HUES48 (cell line): Measurements from ENCODE around the gene CD300LB.
"Not testable (repeated sequence)": the region's sequence is repeated elsewhere in the genome, so short reads cannot be mapped to it uniquely, and the experiment has no call there.

Experiments used
- H3K27ac ChIP-seq: one replicate; pipeline ENCODE4 v1.7.0; 2013; ENCODE audit warnings: low read depth, low read length, inconsistent platforms
- H3K27me3 ChIP-seq: 2 replicates; pipeline ENCODE4 v1.6.1; 2013; ENCODE audit warnings: mild to moderate bottlenecking, low read length; ENCODE audit not compliant: control insufficient read depth, insufficient read depth
- H3K36me3 ChIP-seq: 2 replicates; pipeline ENCODE4 v1.6.1; 2013; ENCODE audit warnings: low read length; ENCODE audit not compliant: control insufficient read depth, insufficient read depth
- H3K4me1 ChIP-seq: 2 replicates; pipeline ENCODE4 v1.6.1; 2013; ENCODE audit warnings: mild to moderate bottlenecking, low read length; ENCODE audit not compliant: control insufficient read depth, insufficient read depth
- H3K4me3 ChIP-seq: 2 replicates; pipeline ENCODE4 v1.5.1; 2013; ENCODE audit warnings: mild to moderate bottlenecking, low read depth, low read length
- H3K9ac ChIP-seq: 2 replicates; pipeline ENCODE4 v1.6.1; 2013; ENCODE audit warnings: mild to moderate bottlenecking, low read depth, low read length, moderate library complexity
- H3K9me3 ChIP-seq: 2 replicates; pipeline ENCODE4 v1.6.1; 2013; ENCODE audit warnings: low read length; ENCODE audit not compliant: control insufficient read depth, insufficient read depth

The CD300LB gene

GRCh38 chr17:74524653-74525464, 6.4 kb downstream of the CD300LB start:
- Histone ChIP-seq H3K4me3 (no peak overlapping the region), H3K9ac (no peak overlapping the region), H3K4me1 (no peaks in the 10 kb centered on the region), H3K9me3 (peaks cover 2% of the 10 kb centered on the region; the same call in 1 of the 2 replicates), H3K27me3 (no peaks in the 10 kb centered on the region; the same call in 1 of the 2 replicates), H3K27ac (no peak overlapping the region), H3K36me3 (no peaks in the 10 kb centered on the region)

GRCh38 chr17:74523308-74523707, 8.0 kb downstream of the CD300LB start:
- H3K4me1 ChIP-seq, result no peaks in the 10 kb centered on the region
- no peak overlapping the region for H3K4me3 ChIP-seq
- H3K9me3 ChIP-seq, result peaks cover 4% of the 10 kb centered on the region; the same call in 1 of the 2 replicates
- no peaks in the 10 kb centered on the region for H3K27me3 ChIP-seq
- H3K36me3 ChIP-seq, result no peaks in the 10 kb centered on the region
- H3K27ac ChIP-seq, result no peak overlapping the region
- H3K9ac ChIP-seq, result no peak overlapping the region

- no peaks in the 10 kb centered on the region for H3K4me1 ChIP-seq
- no peak overlapping the region for H3K27ac ChIP-seq
- no peaks in the 10 kb centered on the region for H3K27me3 ChIP-seq
- H3K9me3 ChIP-seq, result peaks cover 8% of the 10 kb centered on the region
- H3K36me3 ChIP-seq, result no peaks in the 10 kb centered on the region
- H3K9ac ChIP-seq, result no peak overlapping the region
- H3K4me3 ChIP-seq, result no peak overlapping the region
Observed at GRCh38 chr17:74522381-74523105, 8.7 kb downstream of the CD300LB start.

GRCh38 chr17:74521701-74522201, 9.5 kb downstream of the CD300LB start:
- no peak overlapping the region for H3K27ac ChIP-seq
- H3K27me3 ChIP-seq, result no peaks in the 10 kb centered on the region
- H3K9ac ChIP-seq, result no peak overlapping the region
- no peaks in the 10 kb centered on the region for H3K4me1 ChIP-seq
- peaks cover 8% of the 10 kb centered on the region for H3K9me3 ChIP-seq
- no peak overlapping the region for H3K4me3 ChIP-seq
- no peaks in the 10 kb centered on the region for H3K36me3 ChIP-seq

- Histone ChIP-seq H3K9me3 (peaks cover 8% of the 10 kb centered on the region), H3K27me3 (no peaks in the 10 kb centered on the region), H3K36me3 (no peaks in the 10 kb centered on the region), H3K27ac (no peak overlapping the region), H3K9ac (no peak overlapping the region), H3K4me1 (no peaks in the 10 kb centered on the region), H3K4me3 (no peak overlapping the region)
Observed at GRCh38 chr17:74520790-74521480, 10.3 kb downstream of the CD300LB start.

GRCh38 chr17:74520016-74520434, 11.2 kb downstream of the CD300LB start:
- Histone ChIP-seq H3K27me3 (no peaks in the 10 kb centered on the region), H3K9me3 (peaks cover 11% of the 10 kb centered on the region), H3K36me3 (no peaks in the 10 kb centered on the region), H3K27ac (no peak overlapping the region), H3K4me3 (no peak overlapping the region), H3K4me1 (no peaks in the 10 kb centered on the region), H3K9ac (no peak overlapping the region)

- peaks cover 24% of the 10 kb centered on the region for H3K9me3 ChIP-seq
- not testable (repeated sequence) for H3K36me3 ChIP-seq, H3K27ac ChIP-seq, H3K4me1 ChIP-seq, H3K4me3 ChIP-seq, H3K9ac ChIP-seq, H3K27me3 ChIP-seq
Observed at GRCh38 chr17:74518413-74518981, 12.8 kb downstream of the CD300LB start.

GRCh38 chr17:74516561-74517328, 14.5 kb downstream of the CD300LB start:
- H3K4me1 ChIP-seq, result no peaks in the 10 kb centered on the region
- no peak overlapping the region for H3K9ac ChIP-seq
- H3K4me3 ChIP-seq, result no peak overlapping the region
- no peak overlapping the region for H3K27ac ChIP-seq
- H3K27me3 ChIP-seq, result no peaks in the 10 kb centered on the region
- H3K9me3 ChIP-seq, result peaks cover 22% of the 10 kb centered on the region
- no peaks in the 10 kb centered on the region for H3K36me3 ChIP-seq

- Histone ChIP-seq H3K4me1 (no peaks in the 10 kb centered on the region), H3K27ac (no peak overlapping the region), H3K9ac (no peak overlapping the region), H3K27me3 (no peaks in the 10 kb centered on the region), H3K9me3 (peaks cover 22% of the 10 kb centered on the region), H3K36me3 (no peaks in the 10 kb centered on the region), H3K4me3 (no peak overlapping the region)
Observed at GRCh38 chr17:74515941-74516340, 15.3 kb downstream of the CD300LB start.

GRCh38 chr17:74514632-74515334, 16.5 kb downstream of the CD300LB start:
- no peak overlapping the region for H3K4me3 ChIP-seq
- no peak overlapping the region for H3K27ac ChIP-seq
- H3K27me3 ChIP-seq, result no peaks in the 10 kb centered on the region
- H3K9me3 ChIP-seq, result peaks cover 22% of the 10 kb centered on the region
- no peaks in the 10 kb centered on the region for H3K4me1 ChIP-seq
- no peaks in the 10 kb centered on the region for H3K36me3 ChIP-seq
- H3K9ac ChIP-seq, result no peak overlapping the region
